Stomach (tissue), 4 donors: Measurements from ENCODE around the gene NUDT2.

Experiments used
- CTCF ChIP-seq, 7 experiments: fragments of 450-650 bp in 4 of 7; fragments of 200-600 bp in 3 of 7; sonication (generic) in 3 of 7; IDR thresholded peaks; one replicate each; pipeline ENCODE4 v1.5.1; 2016 to 2019; ENCODE audit warnings: antibody characterized with exemption in 7 of 7, control low read depth in 2 of 7, mild to moderate bottlenecking in 1 of 7
- POLR2A ChIP-seq, 4 donors: fragments of 450-650 bp; IDR thresholded peaks; one replicate each; pipeline ENCODE4 v1.6.1; 2016; ENCODE audit warnings: antibody characterized with exemption in 4 of 4, control low read depth in 2 of 4, mild to moderate bottlenecking in 1 of 4, moderate library complexity in 1 of 4
- POLR2AphosphoS5 ChIP-seq, 3 donors: sonication (generic); formaldehyde crosslinking; IDR thresholded peaks; one replicate each; pipeline ENCODE4 v1.6.1; 2016; ENCODE audit warnings: antibody characterized with exemption in 3 of 3

- TF ChIP-seq POLR2AphosphoS5 (IDR thresholded peaks at IDR 0.05): no peak
- TF ChIP-seq POLR2A (IDR thresholded peaks at IDR 0.05): no peak
- TF ChIP-seq CTCF (IDR thresholded peaks at IDR 0.05): no peak
Observed at GRCh38 chr9:34387239-34387638, 57.9 kb downstream of the NUDT2 start.
